OCI-LY1 (cell line): Measurements from ENCODE around the gene PPP4R1.

Experiments
- H2AFZ ChIP-seq: fragments of 200-600 bp; sonication (generic), shearing (Covaris generic); 2 replicates; pipeline ENCODE4 v1.6.0; 2014; ENCODE audit warnings: antibody characterized with exemption, mild to moderate bottlenecking, low read length
- H3F3A ChIP-seq: fragments of 200-600 bp; sonication (generic), shearing (Covaris generic); 2 replicates; pipeline ENCODE4 v1.6.0; 2014; ENCODE audit warnings: mild to moderate bottlenecking, antibody characterized with exemption, low read length, moderate library complexity; ENCODE audit not compliant: insufficient read depth
- H3K27ac ChIP-seq: fragments of 200-600 bp; sonication (generic); 2 replicates; pipeline ENCODE4 v1.5.1; 2014; ENCODE audit warnings: low read length, mixed run types, mild to moderate bottlenecking, low read depth; ENCODE audit not compliant: poor library complexity, severe bottlenecking
- H3K27me3 ChIP-seq: fragments of 200-600 bp; sonication (generic); 2 replicates; pipeline ENCODE4 v1.6.0; 2014; ENCODE audit warnings: antibody characterized with exemption, mild to moderate bottlenecking, low read length, moderate library complexity; ENCODE audit not compliant: insufficient read depth
- H3K36me3 ChIP-seq: fragments of 200-600 bp; sonication (generic); 2 replicates; pipeline ENCODE4 v1.6.1; 2014; ENCODE audit warnings: mild to moderate bottlenecking, antibody characterized with exemption, low read length, moderate library complexity, mixed read lengths; ENCODE audit not compliant: insufficient read depth
- H3K4me1 ChIP-seq: fragments of 200-600 bp; sonication (generic); 2 replicates; pipeline ENCODE4 v1.5.1; 2014; ENCODE audit warnings: mild to moderate bottlenecking, low read length, moderate library complexity; ENCODE audit not compliant: insufficient read depth, severe bottlenecking
- H3K4me2 ChIP-seq: fragments of 200-600 bp; sonication (generic), shearing (Covaris generic); 2 replicates; pipeline ENCODE4 v1.6.1; 2014; ENCODE audit warnings: low read length
- H3K4me3 ChIP-seq: fragments of 200-600 bp; sonication (generic); 2 replicates; pipeline ENCODE4 v1.5.1; 2014; ENCODE audit warnings: low read length, low read depth, mild to moderate bottlenecking, mixed read lengths; ENCODE audit not compliant: poor library complexity, severe bottlenecking
- H3K79me2 ChIP-seq: fragments of 200-600 bp; shearing (Covaris generic); 2 replicates; pipeline ENCODE4 v1.6.1; 2016; ENCODE audit warnings: mixed run types, low read length, mixed read lengths; ENCODE audit not compliant: insufficient read depth
- H3K9ac ChIP-seq: fragments of 200-600 bp; sonication (generic), shearing (Covaris generic); 2 replicates; pipeline ENCODE4 v1.6.1; 2014; ENCODE audit warnings: mild to moderate bottlenecking, low read length, mixed read lengths
- H3K9me2 ChIP-seq: fragments of 200-600 bp; sonication (generic), shearing (Covaris generic); 2 replicates; pipeline ENCODE4 v1.6.1; 2014; ENCODE audit warnings: low read depth, mild to moderate bottlenecking, low read length, mixed read lengths
- H3K9me3 ChIP-seq: fragments of 200-600 bp; shearing (Covaris generic); 2 replicates; pipeline ENCODE4 v1.6.1; 2014; ENCODE audit warnings: low read length, mixed read lengths
- H4K20me1 ChIP-seq: fragments of 200-600 bp; sonication (generic), shearing (Covaris generic); 2 replicates; pipeline ENCODE4 v1.6.0; 2016; ENCODE audit warnings: mild to moderate bottlenecking, low read length; ENCODE audit not compliant: insufficient read depth
- CTCF ChIP-seq: fragments of 200-600 bp; sonication (generic), shearing (Covaris generic); IDR thresholded peaks from 2 replicates; pipeline ENCODE4 v1.5.1; 2017; ENCODE audit warnings: mild to moderate bottlenecking, antibody characterized with exemption, low read length, moderate library complexity, mixed read lengths
- EZH2 ChIP-seq: fragments of 200-600 bp; sonication (generic), shearing (Covaris generic); IDR thresholded peaks from 2 replicates; pipeline ENCODE4 v1.8.0; 2017; ENCODE audit warnings: borderline replicate concordance, mixed run types, mild to moderate bottlenecking, antibody characterized with exemption, low read length, moderate library complexity, mixed read lengths

PPP4R1 gene

GRCh38 chr18:9535430-9535991 is 78.8 kb downstream of the PPP4R1 start:
- Histone ChIP-seq H3K4me2 (no peak overlapping the region), H3K36me3 (peaks cover 79% of the 10 kb centered on the region), H2AFZ (no peak overlapping the region), H3K4me1 (no peaks in the 10 kb centered on the region), H3K27me3 (no peaks in the 10 kb centered on the region), H3F3A (no peaks in the 10 kb centered on the region), H3K27ac (no peak overlapping the region), H3K79me2 (no peaks in the 10 kb centered on the region), H3K9me3 (no peaks in the 10 kb centered on the region), H3K9me2 (no peaks in the 10 kb centered on the region), H3K9ac (no peak overlapping the region), H3K4me3 (no peak overlapping the region), H4K20me1 (no peaks in the 10 kb centered on the region)
- TF ChIP-seq EZH2 (no peak), CTCF (no peak)

GRCh38 chr18:9534844-9535243 is 79.5 kb downstream of the PPP4R1 start:
- no peaks in the 10 kb centered on the region for H4K20me1 ChIP-seq
- H3K4me1 ChIP-seq = no peaks in the 10 kb centered on the region
- H3K4me3 ChIP-seq = no peak overlapping the region
- no peaks in the 10 kb centered on the region for H3K79me2 ChIP-seq
- H3K9ac ChIP-seq = no peak overlapping the region
- no peaks in the 10 kb centered on the region for H3K9me3 ChIP-seq
- no peak overlapping the region for H3K27ac ChIP-seq
- H3K27me3 ChIP-seq = no peaks in the 10 kb centered on the region
- H3K9me2 ChIP-seq = no peaks in the 10 kb centered on the region
- no peak overlapping the region for H2AFZ ChIP-seq
- H3F3A ChIP-seq = no peaks in the 10 kb centered on the region
- no peak overlapping the region for H3K4me2 ChIP-seq
- no peak for TF ChIP-seq CTCF
- TF ChIP-seq EZH2 = no peak
- peaks cover 79% of the 10 kb centered on the region for H3K36me3 ChIP-seq

GRCh38 chr18:9531791-9532410 is 82.5 kb downstream of the PPP4R1 start:
- Histone ChIP-seq H3K9me2 (no peaks in the 10 kb centered on the region), H3K4me2 (no peak overlapping the region), H3K27ac (no peak overlapping the region)

More at GRCh38 chr18:9531791-9532410, 82.5 kb downstream of the PPP4R1 start:
- H3K9ac ChIP-seq = no peak overlapping the region
- H2AFZ ChIP-seq = no peak overlapping the region
- no peak overlapping the region for H3K4me3 ChIP-seq
- H3K36me3 ChIP-seq = peaks cover 95% of the 10 kb centered on the region
- H3F3A ChIP-seq = no peaks in the 10 kb centered on the region
- no peaks in the 10 kb centered on the region for H3K4me1 ChIP-seq
- no peaks in the 10 kb centered on the region for H4K20me1 ChIP-seq
- H3K27me3 ChIP-seq = no peaks in the 10 kb centered on the region
- H3K9me3 ChIP-seq = peaks cover 10% of the 10 kb centered on the region
- no peak for TF ChIP-seq EZH2
- no peaks in the 10 kb centered on the region for H3K79me2 ChIP-seq
